Kidney tubule cell (primary cell): ENCODE measurements around the gene HMGA1.
"Not testable (repeated sequence)": the region's sequence is repeated elsewhere in the genome, so short reads cannot be mapped to it uniquely, and the experiment has no call there.

ENCODE experiments used
- DNase-seq: peaks from one replicate; pipeline ENCODE4 v3.0.0-alpha.2; 2018; ENCODE audit warnings: low spot score

HMGA1 gene

DNA sequence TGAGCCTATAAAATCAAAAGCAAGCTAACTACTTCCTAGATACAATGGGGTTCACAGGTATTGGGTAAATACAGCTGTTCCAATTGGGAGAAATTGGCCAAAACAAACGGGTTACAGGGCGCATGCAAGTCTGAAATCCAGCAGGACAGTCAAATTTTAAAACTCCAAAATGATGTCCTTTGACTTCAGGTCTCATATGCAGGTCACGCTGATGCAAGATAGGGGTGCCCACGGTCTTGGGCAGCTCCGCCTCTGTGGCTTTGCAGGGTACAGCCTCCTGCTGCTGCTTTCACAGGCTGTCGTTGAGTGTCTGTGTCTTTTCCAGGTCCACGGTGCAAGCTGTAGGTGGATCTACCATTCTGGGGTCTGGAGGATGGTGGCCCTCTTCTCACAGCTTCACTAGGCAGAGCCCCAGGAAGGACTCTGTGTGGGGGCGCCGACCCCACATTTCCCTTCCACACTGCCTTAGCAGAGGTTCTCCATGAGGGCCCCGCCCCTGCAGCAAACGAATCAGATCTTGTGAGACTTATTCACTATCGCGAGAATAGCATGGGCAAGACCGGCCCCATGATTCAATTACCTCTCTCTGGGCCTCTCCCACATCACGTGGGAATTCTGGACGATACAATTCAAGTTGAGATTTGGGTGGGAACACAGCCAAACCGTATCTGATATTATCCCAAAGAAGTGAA lies 24.0 kb downstream of the HMGA1 start:
- DNase-seq: no peak

DNA sequence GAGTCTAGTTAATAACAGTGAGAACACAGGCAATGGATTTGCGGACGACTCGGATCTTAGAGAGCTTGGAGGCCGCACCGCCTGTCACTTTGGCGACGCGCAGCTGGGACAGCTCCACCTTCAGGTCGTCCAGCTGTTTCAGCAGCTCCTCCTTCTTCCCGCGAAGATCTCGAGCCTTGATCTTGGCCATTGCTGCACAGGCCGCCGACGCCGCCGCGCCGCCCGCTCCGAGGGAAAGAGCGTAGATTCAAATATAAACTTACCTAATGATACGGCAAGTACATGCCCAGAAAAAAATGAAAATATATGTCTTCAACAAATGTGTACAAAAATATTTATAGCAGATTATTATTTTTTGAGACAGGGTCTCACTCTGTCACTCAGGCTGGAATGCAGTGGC lies 26.8 kb downstream of the HMGA1 start:
- DNase-seq: not testable (repeated sequence)

DNA sequence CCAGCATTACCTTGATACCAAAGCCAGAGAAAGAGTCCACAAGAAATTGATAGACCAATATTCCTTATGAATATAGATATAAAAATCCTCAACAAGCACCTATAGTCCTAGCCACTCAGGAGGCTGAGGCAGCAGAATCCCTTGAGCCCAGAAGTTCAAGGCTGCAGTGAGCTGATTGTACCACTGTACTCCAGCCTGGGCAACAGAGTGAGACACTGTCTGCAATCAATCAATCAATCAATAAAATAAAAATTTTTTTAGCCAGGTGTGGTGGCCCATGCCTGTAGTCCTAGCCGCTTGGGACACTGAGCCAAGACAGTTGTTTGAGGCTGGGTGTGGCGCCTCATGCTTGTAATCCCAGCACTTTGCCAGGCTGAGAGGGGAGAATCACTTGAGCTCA lies 31.1 kb downstream of the HMGA1 start:
- DNase-seq: no peak

DNA sequence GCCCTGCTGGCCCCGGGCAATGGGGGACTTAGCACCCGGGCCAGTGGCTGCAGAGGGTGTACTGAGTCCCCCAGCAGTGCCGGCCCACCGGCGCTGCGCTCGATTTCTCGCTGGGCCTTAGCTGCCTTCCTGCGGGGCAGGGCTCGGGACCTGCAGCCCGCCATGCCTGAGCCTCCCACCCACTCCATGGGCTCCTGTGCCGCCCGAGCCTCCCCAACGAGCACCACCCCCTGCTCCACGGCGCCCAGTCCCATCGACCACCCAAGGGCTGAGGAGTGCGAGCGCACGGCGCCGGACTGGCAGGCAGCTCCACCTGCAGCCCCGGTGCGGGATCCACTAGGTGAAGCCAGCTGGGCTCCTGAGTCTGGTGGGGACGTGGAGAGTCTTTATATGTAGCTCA lies 32.5 kb downstream of the HMGA1 start:
- DNase-seq: not testable (repeated sequence)

DNA sequence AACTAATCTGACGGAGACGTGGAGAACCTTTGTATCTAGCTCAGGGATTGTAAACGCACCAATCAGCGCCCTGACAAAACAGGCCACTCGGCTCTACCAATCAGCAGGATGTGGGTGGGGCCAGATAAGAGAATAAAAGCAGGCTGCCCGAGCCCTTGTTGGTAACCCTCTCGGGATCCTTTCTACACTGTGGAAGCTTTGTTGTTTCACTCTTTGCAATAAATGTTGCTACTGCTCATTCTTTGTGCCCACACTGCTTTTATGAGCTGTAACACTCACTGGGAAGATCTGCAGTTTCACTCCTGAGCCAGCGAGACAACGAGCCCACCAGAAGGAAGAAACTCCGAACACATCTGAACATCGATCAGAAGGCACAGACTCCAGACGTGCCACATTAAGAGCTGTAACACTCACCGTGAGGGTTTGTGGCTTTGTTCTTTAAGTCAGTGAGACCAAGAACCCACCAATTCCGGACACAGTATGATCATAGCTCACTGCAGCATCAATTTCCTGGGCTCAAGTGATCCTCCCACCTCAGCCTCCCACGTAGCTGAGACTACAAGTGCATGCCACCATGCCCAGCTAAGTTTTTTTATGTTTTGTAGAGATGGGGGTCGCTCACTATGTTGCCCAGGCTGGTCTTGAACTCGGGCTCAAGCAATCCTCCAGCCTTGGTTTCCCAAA lies 33.1 kb downstream of the HMGA1 start:
- not testable (repeated sequence) for DNase-seq

DNA sequence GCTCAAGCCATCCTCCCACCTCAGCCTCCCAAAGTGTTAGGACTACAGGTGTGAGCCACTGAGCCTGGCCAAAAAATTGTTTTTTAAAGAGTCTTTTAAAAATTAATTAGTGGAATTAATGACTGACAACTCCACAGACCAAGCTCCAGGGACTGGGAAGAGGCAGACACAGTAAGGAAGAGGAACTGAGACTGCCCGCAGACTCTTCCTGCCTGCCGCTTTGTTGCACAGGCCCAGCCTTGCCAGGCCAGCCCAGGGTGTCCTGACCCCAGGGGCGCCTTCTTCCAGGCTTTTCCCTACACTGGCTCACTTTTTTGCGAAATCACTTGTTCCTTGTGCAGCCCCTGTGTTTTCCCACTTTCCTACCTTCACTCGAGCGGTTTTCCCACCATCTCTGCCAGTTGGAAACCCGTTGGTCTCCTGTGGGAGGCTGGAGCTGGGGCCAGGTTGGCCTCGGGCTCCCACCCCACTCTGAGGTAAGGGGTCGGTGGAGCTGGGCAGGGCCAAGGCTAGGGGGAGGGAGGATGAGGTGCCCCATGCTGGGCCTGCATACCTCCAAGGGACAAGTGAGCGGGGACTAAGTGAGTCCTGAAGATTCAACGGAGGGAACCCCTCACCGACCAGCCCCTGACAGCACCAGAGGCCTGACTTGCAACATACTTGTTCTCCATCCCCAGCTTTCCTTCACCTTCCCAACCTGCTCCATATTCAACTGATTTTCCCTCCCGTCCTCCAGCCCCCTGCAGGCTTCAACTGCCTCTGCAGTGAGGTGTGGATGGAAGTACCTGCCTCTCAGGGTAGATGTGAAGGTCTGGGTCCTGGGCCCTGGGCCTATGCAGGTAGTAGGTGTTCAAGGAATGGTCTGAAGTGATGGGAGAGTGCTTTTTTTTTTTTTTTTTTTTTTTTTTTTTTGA lies 35.6 kb downstream of the HMGA1 start:
- no peak for DNase-seq

DNA sequence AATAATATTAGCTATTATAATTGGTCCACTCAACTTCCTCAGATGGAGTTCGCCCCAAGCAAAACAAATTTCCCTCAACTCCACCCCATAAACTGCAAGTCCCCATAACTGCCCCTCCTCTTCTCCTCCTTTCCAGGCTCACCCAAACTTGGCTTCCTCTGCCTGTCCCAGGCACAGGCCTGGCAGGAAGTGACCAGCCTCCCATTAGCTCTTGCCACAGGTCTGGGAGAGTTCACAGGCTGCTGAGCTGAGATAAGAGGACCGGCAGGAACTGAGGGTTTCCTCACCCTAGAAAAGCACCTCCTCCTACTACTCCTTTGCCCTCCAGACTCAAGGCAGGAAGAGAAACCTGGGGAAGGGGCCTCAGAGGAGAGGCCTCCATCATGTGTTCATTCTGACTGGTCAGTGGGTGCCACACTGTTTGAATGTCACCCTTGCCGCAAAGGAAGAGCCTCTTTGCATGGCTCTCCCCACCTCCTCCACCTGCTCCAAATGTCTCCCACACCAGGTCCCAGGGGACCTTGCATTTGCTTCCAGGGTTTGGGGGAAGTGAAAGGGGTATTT lies 36.7 kb downstream of the HMGA1 start:
- no peak for DNase-seq

DNA sequence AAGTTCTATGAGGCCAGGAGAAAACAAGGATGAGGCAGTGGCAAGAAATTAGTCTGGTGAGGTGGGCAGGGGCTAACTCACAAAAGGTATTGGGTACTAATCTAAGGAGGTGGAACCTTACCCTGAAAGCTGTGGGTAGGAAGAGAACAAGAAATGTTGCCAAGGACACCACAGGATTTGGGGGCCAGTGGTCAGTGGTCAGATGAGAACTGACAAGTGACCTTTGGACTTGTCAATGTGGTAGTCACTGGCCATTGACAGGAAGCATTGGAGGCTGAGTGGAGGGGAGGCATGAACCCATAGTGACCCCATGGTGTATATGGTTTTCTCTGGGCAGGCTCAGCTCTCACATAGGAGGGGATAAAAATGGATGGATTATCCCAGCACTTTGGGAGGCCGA lies 37.5 kb downstream of the HMGA1 start:
- DNase-seq: no peak

DNA sequence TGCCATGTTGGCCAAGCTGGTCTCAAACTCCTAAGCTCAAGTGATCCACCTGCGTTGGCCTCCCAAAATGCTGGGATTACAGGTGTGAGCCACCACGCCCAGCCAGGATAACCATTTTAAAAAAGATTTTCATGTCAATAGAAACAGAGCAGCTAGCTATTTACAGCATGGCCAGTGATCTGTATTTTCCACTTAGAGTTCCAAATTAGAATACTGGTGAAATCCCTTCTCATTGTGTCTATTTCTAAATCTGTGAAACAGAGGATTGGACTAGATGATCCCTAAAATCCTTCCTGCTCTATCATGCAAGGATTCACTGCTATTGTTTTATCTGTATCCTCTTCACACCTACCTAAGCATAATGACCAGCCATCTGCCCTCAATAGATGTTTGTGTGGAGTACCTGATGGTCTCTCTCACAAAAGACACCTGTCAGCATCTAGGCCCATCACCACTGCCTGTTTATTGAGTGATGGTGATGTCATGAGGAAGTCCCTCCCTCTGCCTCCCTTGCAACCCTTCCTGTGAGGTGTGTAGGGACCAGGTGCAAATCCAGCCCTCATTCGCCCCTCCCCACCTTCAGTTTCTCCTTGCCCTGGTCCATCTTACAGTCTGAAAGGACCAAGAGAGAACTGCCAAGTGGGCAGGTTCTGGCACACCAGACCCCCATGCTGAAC lies 38.6 kb downstream of the HMGA1 start:
- DNase-seq: no peak

DNA sequence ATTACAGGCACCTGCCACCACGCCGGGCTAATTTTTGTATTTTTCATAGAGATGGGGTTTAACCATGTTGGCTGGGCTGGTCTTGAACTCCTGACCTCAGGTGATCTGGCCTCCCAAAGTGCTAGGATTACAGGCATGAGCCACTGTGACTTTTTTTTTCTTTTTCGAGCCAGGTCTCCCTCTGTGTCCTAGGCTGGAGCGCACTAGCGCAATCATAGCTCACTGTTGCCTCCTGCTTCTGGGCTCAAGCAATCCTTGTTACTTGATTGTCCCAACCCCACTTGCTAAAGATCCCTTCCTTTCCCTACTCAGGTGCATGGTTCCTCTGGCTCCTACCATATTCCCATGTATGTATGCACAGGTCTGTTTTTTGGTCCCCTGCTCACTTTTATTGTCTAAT lies 39.5 kb downstream of the HMGA1 start:
- DNase-seq: no peak

DNA sequence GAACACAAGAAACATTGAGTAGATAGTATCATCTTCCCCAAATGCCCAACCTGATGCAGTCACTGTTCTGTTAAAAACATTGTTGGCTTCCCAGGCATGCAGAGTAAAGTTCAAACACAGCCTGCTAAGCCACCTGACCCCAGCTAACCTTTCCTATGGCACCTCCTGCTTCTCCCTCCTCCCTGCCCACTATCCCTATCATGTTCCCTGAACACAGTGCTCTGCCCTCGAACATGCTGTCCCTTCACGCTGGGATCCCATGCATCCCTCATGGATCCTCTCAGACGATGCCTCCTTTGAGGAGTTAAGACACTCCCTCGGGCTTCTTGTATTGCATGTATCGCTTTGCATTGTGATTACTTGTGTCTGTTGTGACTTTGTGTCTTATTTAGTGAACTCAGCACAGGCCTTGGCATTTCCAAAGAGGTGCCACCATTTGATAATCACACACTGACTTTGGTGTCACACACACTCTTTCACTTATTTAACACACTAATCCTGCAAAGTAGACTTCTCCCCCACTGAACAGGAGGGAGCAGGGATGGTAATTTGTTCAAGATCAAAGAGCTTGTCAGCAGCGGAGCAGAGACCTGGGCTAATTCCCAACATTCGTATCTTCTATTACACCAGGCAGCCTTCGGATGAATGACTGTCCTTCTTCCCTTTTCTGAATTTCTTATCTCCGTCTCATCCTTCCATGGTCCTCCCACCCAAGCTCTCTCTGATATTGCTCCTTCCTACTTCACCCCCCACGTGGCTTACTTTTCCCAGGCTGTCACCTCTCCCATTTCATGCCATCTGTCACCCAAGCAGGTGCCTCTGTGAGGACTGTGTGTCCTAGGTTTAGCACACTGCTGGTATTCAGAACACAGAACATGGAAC lies 40.4 kb downstream of the HMGA1 start:
- DNase-seq: no peak

DNA sequence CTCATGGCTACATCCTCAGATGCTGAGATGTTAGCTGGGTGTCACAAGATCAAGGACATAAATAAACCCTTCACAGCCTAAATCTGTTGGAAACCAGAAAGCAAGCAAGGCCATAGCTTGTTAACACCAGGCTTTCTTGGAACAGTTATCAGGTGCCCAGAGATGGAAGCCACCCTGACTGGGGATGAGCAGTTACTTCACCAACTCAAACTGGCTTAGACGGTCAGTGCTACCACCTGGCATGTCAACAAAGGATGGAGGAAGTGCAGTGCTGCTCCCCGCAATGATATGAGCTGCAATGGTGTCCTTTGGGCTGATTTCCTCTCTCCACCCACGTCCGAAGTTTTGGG lies 41.1 kb downstream of the HMGA1 start:
- no peak for DNase-seq

DNA sequence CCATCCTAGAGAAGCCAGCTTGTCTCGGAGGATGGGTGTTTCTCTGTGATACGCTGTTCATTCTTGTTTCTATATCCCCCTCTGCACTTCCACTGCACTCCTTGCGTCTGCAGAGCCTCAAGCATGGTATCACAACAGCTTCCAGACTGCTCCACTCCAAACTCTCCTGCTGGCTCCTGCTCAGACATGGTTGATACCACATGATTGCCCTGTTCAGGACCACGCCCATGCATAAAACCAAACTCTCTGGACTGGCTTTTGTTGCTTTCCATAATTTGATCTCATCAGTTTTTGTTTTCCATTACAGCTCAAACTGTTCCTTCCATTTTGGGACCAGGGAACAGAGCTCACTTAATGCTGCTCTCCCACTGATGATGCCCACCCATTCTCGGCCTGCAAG lies 42.2 kb downstream of the HMGA1 start:
- DNase-seq: no peak

DNA sequence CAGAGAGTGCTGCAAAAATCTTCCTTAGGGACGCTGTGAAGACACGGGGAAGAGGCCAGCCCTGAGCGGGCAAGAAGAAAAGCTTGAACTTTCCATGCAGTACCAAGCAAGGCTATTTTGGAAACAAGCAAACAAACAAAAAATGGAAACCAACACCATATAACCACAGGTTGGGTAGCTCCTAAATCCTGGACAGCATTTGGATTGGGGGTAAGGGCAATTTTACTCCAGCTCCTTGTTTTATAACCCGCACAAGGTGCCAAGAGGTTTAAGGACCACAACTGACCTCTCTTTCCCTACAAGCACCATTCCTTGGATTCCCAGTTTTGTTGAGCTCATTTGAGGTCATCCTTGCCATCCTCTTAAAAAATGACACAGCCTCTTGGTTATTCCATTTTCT lies 43.5 kb downstream of the HMGA1 start:
- DNase-seq: no peak

DNA sequence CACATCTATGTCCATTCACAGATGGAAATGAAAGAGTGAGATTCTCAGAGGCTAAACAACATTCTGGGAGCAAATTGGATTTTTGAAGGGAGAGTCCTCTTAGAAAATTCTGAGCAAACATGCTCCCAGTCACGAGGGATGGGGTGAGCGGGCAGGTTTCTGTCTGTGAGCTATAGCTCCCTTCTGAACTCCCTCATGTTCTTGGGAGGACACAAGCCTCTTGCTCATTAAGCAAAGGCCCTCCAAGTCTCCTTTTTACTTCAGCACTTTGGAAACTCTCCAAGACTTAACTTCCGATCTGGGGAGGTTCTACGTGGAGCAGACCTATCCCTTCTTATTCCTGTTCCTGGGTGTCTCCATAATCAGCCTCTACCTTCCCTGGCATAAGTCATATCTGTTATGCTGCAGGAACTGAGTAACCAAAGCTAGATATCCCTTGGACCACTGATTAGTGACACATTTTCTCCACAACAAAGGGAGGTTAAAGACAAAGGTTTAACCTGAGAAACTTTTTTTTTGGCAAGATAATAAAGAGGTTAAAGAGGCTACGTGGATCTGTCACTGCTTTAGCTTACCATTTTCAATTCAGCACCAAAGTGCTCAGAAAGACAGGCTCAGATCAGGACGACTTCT lies 45.1 kb downstream of the HMGA1 start:
- DNase-seq: no peak

DNA sequence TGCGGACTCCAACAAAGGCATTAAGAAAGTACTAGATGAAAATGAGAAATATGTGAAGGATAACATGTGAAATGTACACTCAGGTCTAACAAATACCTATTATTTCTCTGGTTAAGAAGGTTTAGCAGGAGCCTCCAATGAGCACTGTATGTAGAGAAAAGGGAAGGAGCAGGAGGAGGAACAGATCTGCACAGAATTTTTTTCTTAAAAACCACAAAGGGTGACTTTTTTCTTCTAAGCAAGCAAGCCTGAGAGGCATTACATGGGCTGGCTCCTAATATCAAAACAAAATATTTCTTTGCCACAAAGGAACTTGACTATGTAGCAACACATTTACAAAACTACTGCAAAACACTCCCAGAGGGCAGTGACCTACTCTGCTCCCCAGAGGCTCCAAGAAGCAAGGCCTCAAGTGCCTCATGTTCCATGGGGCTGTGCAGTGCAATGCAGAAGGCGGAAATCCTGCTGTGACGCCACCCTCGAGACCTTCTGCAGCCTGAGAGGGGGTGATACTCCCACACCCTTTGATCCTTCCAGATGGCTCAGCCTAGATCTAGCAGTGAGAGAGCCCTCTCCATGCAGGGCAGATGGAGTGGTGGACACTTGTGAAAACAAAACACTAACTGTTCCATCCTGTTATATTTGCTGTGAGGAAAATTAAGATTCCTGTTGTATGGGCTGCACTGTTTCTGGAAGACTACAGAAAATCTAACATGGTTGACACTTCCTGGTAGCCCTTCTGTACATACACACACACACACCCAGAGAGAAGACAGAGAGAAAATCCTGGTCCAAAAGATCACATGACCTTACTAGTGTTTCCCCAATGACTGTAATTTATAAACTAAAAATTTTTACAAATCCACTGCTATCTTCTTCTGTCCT lies 48.1 kb downstream of the HMGA1 start:
- DNase-seq: no peak

DNA sequence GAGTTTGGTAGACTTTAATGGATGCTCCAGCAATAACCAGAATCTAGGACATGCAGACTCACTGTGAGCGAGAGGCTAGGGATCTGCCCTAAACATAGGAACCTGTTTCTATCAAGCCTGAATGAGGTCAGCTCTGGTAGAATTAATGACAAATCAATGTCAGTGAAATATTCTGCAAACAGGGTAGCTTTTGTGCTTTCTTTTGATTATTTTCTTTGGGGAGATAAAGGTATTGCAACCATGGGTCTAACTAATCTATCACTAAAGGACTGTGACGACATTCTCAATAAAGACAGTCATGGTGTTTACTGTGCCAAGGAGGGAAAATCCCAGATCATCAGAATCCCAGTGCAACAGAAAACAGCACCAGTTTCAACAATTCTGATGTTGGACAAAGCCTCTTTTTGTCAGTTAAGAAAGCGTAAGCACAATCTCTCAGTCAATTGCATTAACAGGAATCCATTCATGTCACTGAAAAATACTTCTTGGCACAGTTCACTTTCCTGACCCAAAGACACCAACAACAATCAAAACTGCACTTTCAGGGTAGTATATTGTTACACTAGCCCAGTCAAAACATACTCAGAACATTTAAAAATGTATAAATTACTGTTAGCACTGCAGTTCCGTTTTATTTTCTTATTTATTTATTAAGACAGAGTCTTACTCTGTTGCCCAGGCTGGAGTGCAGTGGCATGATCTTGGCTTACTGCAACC lies 48.9 kb downstream of the HMGA1 start:
- DNase-seq: no peak

DNA sequence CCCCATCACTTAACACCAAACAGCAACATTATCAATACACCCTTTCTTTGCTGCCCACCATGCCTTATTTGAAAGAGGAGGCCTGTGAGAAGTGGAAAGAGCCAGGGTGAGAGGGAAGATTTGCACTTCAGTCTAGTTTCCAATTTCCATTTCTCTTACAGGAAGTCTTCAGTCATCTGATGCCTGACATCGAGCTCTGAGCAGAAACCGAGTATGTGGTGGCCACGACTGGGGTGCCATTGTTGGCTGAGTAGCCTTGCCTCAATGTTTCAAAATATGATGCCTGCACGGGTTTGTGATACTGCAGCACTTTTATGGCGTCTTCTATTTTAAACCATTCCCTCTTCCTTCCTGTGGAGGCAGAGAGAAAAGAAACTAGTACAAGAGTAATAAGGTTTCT lies 51.9 kb downstream of the HMGA1 start:
- no peak for DNase-seq

DNA sequence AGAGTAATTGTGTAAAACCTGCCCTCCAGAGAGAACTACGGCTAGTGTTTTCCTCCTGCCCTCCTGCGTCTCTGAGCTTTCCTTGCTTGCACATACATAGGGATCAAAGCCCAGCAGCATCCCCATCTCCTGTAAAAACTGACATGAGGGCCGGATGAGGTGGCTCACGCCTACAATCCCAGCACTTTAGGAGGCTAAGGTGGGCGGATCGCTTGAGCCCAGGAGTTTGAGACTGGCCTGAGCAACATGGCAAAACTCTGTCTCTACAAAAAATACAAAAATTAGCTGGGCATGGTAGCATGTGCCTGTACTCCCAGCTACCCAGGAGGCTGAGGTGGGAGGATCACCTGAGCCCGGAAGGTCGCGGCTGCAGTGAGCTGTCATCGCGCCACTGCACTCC lies 52.5 kb downstream of the HMGA1 start:
- no peak for DNase-seq
